ENCODE measurements around the gene SLC44A1. TPM values are rescaled to one million over a fixed set of nuclear protein-coding genes. Genes with fewer than 3 reads are reported as not detected.

The SLC44A1 gene
- total and polyA plus RNA-seq, 9 donors = 12.4 to 20.8 (median 15.5) TPM

DNA sequence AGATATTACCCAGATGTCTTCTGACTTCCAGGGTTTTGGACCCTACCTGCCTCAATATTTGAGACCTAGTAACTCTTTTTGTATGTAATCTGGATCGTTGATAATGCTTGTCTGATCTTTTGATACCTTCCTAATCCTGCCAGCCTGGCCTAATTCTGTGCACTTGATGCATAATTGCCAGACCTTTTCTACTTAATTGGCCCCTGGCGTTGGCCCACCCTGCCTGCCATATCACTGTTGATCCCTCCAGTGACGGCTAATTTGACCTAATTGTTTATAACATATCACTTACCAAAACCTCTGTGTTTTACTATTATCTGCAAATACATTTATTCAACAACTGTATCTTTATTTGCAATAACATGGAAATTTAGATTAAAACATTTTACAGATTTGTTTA is 49.0 kb downstream of the SLC44A1 start:
- no peaks in the 10 kb centered on the region for H3K27me3 ChIP-seq (ENCODE audit: control insufficient read depth, insufficient read depth, low read length)

DNA sequence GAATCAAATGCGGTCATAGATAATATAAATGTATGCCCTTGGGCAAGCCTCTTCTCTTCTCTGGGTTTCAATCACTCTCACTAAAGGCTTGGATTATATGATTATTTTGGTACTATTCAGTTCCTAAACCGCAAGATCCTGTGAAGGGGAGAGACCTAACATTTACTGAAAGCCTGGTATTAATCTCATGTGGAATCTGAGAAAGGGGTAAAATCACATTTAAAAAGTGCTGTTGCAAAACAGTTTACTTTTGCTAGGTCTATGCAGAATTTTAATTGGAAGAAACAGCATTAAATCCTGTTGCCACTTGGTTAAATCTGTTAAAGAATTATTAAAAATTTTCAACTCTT is 50.7 kb downstream of the SLC44A1 start:
- DNase-seq = no peak
- no peaks in the 10 kb centered on the region for H3K27me3 ChIP-seq (ENCODE audit: control insufficient read depth, insufficient read depth, low read length)
- WGBS (ENCODE audit: insufficient coverage) = no CpG with 5 or more reads among the region's 2 CpGs
- H3K27ac ChIP-seq (ENCODE audit: low read length) = no peak overlapping the region
- no peak overlapping the region for H3K4me3 ChIP-seq (ENCODE audit: low read length)
- no peaks in the 10 kb centered on the region for H3K9me3 ChIP-seq (replicated peaks; ENCODE audit: control insufficient read depth, low read depth, low read length)
- H3K4me1 ChIP-seq (ENCODE audit: control insufficient read depth, insufficient read depth, low read length) = no peaks in the 10 kb centered on the region
- H3K36me3 ChIP-seq (ENCODE audit: control insufficient read depth, insufficient read depth, low read length) = peaks cover 7% of the 10 kb centered on the region

More for the DNA sequence above, 49.0 kb downstream of the SLC44A1 start:
- 84% methylated on average over 3 of the region's 3 CpGs for WGBS (ENCODE audit: insufficient coverage)
- Histone ChIP-seq H3K4me1 (ENCODE audit: control insufficient read depth, insufficient read depth, low read length) (no peaks in the 10 kb centered on the region), H3K9me3 (replicated peaks; ENCODE audit: control insufficient read depth, low read depth, low read length) (no peaks in the 10 kb centered on the region), H3K4me3 (ENCODE audit: low read length) (no peak overlapping the region), H3K36me3 (ENCODE audit: control insufficient read depth, insufficient read depth, low read length) (no peaks in the 10 kb centered on the region), H3K27ac (ENCODE audit: low read length) (no peak overlapping the region)
- no peak for DNase-seq

DNA sequence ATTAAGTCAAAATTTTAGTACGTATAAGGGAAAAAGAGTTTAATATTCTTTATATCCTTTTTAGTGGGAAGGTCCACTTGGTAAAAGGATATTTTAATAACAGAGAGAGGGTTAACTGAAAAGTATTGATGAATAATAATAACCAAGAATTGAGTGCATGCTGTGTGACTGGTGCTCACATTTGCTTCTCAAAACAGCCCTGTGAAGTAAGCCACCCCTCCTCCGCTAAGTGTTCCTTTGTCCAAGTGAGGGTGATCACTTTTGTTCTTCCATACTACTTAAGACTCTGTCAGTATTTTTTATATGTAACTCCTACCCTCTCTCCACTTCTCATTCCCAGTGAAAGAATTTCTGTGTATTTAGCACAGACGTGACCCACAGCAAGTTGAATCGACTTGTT is 51.5 kb downstream of the SLC44A1 start:
- no peaks in the 10 kb centered on the region for H3K9me3 ChIP-seq (replicated peaks; ENCODE audit: control insufficient read depth, low read depth, low read length)
- H3K4me1 ChIP-seq (ENCODE audit: control insufficient read depth, insufficient read depth, low read length) = no peaks in the 10 kb centered on the region
- no peaks in the 10 kb centered on the region for H3K27me3 ChIP-seq (ENCODE audit: control insufficient read depth, insufficient read depth, low read length)
- WGBS (ENCODE audit: insufficient coverage) = 100% methylated on average over 1 of the region's 4 CpGs
- no peak overlapping the region for H3K27ac ChIP-seq (ENCODE audit: low read length)
- peaks cover 7% of the 10 kb centered on the region for H3K36me3 ChIP-seq (ENCODE audit: control insufficient read depth, insufficient read depth, low read length)
- DNase-seq = no peak
- H3K4me3 ChIP-seq (ENCODE audit: low read length) = no peak overlapping the region

DNA sequence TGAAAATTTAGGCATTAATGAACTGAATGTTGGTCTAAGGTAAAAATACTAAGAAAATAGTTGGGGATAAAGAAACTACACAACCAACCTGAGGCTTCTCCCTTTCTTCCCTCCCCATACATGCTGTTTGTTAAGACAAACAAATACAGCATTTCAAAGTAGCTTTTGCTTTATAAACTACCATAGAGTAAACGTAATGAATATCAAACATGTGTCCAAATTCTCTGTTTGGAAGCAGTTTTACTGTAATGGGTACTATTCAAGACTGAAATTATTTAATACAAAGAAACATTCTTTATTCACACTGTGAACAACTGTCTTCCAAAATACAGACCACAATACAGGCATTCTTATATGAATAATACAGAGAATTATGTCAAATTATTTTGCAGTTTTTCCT is 52.0 kb downstream of the SLC44A1 start:
- peaks cover 7% of the 10 kb centered on the region for H3K36me3 ChIP-seq (ENCODE audit: control insufficient read depth, insufficient read depth, low read length)
- H3K27ac ChIP-seq (ENCODE audit: low read length) = no peak overlapping the region
- WGBS (ENCODE audit: insufficient coverage) = no CpG with 5 or more reads among the region's 1 CpG
- no peaks in the 10 kb centered on the region for H3K27me3 ChIP-seq (ENCODE audit: control insufficient read depth, insufficient read depth, low read length)
- no peaks in the 10 kb centered on the region for H3K4me1 ChIP-seq (ENCODE audit: control insufficient read depth, insufficient read depth, low read length)
- no peak overlapping the region for H3K4me3 ChIP-seq (ENCODE audit: low read length)
- no peaks in the 10 kb centered on the region for H3K9me3 ChIP-seq (replicated peaks; ENCODE audit: control insufficient read depth, low read depth, low read length)
- DNase-seq = no peak

DNA sequence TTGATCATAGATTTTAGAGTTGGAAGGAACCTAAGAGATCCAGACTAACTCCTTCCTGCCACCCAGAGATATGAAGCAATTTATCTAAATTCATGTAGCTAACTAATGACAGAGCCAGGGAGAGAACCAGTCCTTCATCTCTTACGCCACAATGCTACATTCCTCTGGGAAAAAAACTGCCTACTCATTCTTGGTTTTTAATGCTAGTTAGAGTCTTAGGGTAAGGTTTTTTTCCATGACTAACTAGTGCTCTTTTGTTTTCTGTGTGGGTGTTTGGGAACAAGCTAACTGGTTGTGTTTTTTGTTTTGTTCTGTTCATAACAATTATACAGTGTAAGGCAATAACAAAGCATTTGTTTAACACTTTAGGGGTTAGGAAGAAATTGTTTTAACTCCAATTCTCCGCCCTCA is 52.4 kb downstream of the SLC44A1 start:
- Histone ChIP-seq H3K27ac (ENCODE audit: low read length) (no peak overlapping the region), H3K9me3 (replicated peaks; ENCODE audit: control insufficient read depth, low read depth, low read length) (no peaks in the 10 kb centered on the region), H3K4me1 (ENCODE audit: control insufficient read depth, insufficient read depth, low read length) (no peaks in the 10 kb centered on the region), H3K36me3 (ENCODE audit: control insufficient read depth, insufficient read depth, low read length) (peaks cover 7% of the 10 kb centered on the region), H3K27me3 (ENCODE audit: control insufficient read depth, insufficient read depth, low read length) (no peaks in the 10 kb centered on the region), H3K4me3 (ENCODE audit: low read length) (no peak overlapping the region)
- peak; percentile 29 for DNase-seq
- no CpG with 5 or more reads among the region's 2 CpGs for WGBS (ENCODE audit: insufficient coverage)

DNA sequence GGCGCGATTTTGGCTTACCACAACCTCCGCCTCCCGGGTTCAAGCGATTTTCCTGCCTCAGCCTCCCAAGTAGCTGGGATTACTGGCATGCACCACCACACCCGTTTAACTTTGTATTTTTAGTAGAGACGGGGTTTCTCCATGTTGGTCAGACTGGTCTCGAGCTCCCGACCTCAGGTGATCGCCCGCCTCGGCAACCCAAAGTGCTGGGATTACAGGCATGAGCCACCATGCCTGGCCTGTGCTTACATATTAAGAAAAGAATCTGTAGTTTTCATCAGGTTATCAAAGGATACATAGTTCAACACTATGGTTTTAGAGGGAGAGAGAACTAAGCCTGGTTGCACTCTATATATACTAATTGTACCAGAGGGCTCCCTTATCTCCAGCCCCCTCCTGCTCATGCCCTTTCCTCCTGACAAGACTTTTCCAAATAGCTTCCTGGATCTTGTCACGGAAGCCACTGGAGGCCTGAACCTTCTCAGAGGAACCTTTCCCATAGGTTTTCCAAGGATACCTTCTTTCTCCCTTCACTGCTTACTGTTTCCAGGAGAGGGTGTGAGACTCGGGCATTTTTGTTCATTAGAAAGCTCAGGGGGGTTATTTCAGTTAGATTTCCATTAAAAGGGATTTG is 53.1 kb downstream of the SLC44A1 start:
- Histone ChIP-seq H3K4me1 (ENCODE audit: control insufficient read depth, insufficient read depth, low read length) (no peaks in the 10 kb centered on the region), H3K36me3 (ENCODE audit: control insufficient read depth, insufficient read depth, low read length) (peaks cover 7% of the 10 kb centered on the region), H3K9me3 (replicated peaks; ENCODE audit: control insufficient read depth, low read depth, low read length) (no peaks in the 10 kb centered on the region), H3K27me3 (ENCODE audit: control insufficient read depth, insufficient read depth, low read length) (no peaks in the 10 kb centered on the region), H3K4me3 (ENCODE audit: low read length) (no peak overlapping the region), H3K27ac (ENCODE audit: low read length) (no peak overlapping the region)
- no peak for DNase-seq
- WGBS (ENCODE audit: insufficient coverage) = 100% methylated on average over 1 of the region's 14 CpGs

DNA sequence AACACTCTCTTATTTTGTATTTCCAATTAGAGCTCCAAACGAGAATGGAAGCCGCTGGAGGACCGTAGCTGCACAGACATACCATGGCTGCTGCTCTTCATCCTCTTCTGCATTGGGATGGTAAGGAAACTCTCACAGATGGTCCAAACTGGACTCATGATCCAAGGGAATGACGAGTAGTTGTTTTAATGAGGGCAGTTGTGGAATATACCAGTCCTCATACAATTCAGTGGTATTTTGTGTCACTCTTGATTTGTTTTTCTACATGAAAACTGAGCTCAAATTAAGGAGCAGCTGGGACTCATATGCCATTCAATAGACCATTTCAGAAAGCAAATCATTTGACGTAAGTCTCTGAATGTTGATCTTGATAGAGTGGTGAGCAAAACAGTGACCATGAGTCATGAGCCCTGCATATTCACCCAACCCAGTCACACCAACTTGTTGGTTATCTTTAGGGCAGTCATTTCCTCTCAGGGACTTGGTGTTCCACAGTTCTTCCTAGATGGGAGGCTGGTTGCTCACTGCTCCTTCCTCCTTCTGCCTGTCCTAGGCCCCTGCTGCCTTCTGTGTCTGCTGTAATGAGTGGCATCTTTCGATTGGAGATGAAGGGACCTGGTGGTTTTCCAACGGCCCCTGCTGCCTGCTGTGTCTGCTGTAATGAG is 54.9 kb downstream of the SLC44A1 start:
- 77% methylated on average over 3 of the region's 7 CpGs for WGBS (ENCODE audit: insufficient coverage)
- no peak overlapping the region for H3K27ac ChIP-seq (ENCODE audit: low read length)
- no peaks in the 10 kb centered on the region for H3K4me1 ChIP-seq (ENCODE audit: control insufficient read depth, insufficient read depth, low read length)
- no peak overlapping the region for H3K4me3 ChIP-seq (ENCODE audit: low read length)
- peaks cover 7% of the 10 kb centered on the region for H3K36me3 ChIP-seq (ENCODE audit: control insufficient read depth, insufficient read depth, low read length)
- H3K27me3 ChIP-seq (ENCODE audit: control insufficient read depth, insufficient read depth, low read length) = no peaks in the 10 kb centered on the region
- no peak for DNase-seq
- H3K9me3 ChIP-seq (replicated peaks; ENCODE audit: control insufficient read depth, low read depth, low read length) = no peaks in the 10 kb centered on the region

DNA sequence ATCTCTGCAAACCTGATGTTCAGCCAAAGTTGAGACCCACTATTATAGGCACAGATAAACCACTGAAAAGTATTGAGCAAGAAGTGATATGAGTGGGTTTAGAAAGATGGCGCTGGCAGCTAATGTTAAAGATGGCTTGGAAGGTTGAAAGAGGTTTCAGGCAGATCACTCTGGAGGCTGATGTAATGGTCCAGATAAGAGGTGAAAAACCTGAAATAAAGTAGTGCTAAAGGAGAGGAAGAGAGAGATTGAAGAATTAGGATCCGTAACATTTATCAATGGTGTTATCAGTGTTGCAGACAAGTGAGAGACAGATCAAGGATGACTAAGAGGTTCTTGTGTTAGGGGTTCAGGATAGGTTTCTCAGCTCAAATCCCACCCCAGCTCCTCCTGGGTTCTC is 58.3 kb downstream of the SLC44A1 start:
- no peak overlapping the region for H3K27ac ChIP-seq (ENCODE audit: low read length)
- WGBS (ENCODE audit: insufficient coverage) = 79% methylated on average over 2 of the region's 2 CpGs
- H3K4me3 ChIP-seq (ENCODE audit: low read length) = no peak overlapping the region
- no peaks in the 10 kb centered on the region for H3K9me3 ChIP-seq (replicated peaks; ENCODE audit: control insufficient read depth, low read depth, low read length)
- H3K27me3 ChIP-seq (ENCODE audit: control insufficient read depth, insufficient read depth, low read length) = no peaks in the 10 kb centered on the region
- H3K36me3 ChIP-seq (ENCODE audit: control insufficient read depth, insufficient read depth, low read length) = peaks cover 7% of the 10 kb centered on the region
- H3K4me1 ChIP-seq (ENCODE audit: control insufficient read depth, insufficient read depth, low read length) = no peaks in the 10 kb centered on the region
- DNase-seq = no peak

DNA sequence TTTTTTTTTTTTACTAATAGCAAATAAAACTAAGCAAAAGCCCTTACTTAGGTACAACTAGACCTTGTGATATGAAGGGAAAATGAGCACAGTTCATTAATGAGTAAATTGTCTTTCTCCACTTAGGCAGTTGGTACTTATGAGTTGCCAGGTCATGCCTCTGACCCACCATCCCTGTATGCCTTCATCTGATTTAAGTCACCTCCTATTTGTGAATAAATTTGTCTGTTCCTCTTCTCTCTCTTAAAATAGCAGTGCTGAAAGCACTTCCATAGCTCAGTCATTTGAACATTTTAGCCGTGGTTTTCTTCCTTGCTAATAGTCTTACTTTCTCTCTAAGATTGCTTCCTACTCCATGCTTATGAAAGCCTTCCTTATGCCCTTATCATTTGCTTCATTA is 61.4 kb downstream of the SLC44A1 start:
- H3K4me3 ChIP-seq (ENCODE audit: low read length) = no peak overlapping the region
- no peak overlapping the region for H3K27ac ChIP-seq (ENCODE audit: low read length)
- DNase-seq = no peak
- H3K4me1 ChIP-seq (ENCODE audit: control insufficient read depth, insufficient read depth, low read length) = no peaks in the 10 kb centered on the region
- WGBS (ENCODE audit: insufficient coverage) = 60% methylated on average over 1 of the region's 1 CpG
- no peaks in the 10 kb centered on the region for H3K27me3 ChIP-seq (ENCODE audit: control insufficient read depth, insufficient read depth, low read length)
- no peaks in the 10 kb centered on the region for H3K9me3 ChIP-seq (replicated peaks; ENCODE audit: control insufficient read depth, low read depth, low read length)
- H3K36me3 ChIP-seq (ENCODE audit: control insufficient read depth, insufficient read depth, low read length) = no peaks in the 10 kb centered on the region

DNA sequence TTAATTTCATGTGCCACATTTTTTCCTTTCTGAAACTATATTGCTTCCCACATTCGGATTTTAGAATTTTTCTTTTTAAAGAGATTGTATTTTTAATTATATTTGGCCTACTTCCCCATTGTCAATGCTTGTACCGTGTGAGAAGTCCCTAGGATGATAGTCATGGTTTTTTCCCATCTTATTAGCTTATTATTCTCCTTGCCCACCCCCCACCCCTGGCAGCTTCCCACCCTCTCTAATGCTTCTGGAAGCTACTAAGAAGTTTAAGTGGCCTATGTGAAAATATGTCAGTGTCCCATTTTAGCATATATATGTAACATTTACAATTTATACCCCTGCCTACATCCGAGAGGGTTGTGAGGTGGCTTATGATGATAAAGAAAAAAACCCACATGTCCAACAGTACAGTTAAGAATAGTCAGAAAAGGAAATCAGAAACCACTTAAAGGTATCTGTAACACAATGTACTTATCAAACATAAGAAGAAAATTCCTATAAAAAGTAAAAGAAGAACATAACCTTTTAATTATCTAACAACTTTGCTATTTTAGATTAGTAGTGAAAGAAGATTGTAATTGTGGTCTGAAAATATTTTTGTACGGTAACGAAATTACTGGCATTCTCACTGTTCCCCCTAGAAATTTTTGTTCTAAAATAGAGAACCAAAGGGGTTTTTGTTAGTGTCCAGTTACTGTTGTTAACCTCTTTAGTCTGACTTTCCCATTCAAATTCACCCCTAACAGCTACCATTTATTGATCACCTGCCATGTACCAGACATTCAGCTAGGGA is 62.1 kb downstream of the SLC44A1 start:
- H3K27ac ChIP-seq (ENCODE audit: low read length) = no peak overlapping the region
- H3K4me1 ChIP-seq (ENCODE audit: control insufficient read depth, insufficient read depth, low read length) = no peaks in the 10 kb centered on the region
- WGBS (ENCODE audit: insufficient coverage) = no CpG with 5 or more reads among the region's 5 CpGs
- H3K9me3 ChIP-seq (replicated peaks; ENCODE audit: control insufficient read depth, low read depth, low read length) = no peaks in the 10 kb centered on the region
- no peak for DNase-seq
- H3K27me3 ChIP-seq (ENCODE audit: control insufficient read depth, insufficient read depth, low read length) = no peaks in the 10 kb centered on the region
- H3K36me3 ChIP-seq (ENCODE audit: control insufficient read depth, insufficient read depth, low read length) = no peaks in the 10 kb centered on the region
- H3K4me3 ChIP-seq (ENCODE audit: low read length) = no peak overlapping the region
